Uterus (tissue), 2 donors: ENCODE measurements around the gene SERPINE1.

Experiments used
- CTCF ChIP-seq, 4 experiments: fragments of 200-600 bp in 2 of 4; fragments of 450-650 bp in 2 of 4; sonication (generic) in 2 of 4; IDR thresholded peaks; one replicate each; pipeline ENCODE4 v1.5.1; 2016 to 2019; ENCODE audit warnings: antibody characterized with exemption in 4 of 4, mild to moderate bottlenecking in 2 of 4, moderate library complexity in 1 of 4
- POLR2A ChIP-seq, 2 donors: fragments of 450-650 bp; IDR thresholded peaks; one replicate each; pipeline ENCODE4 v1.6.1; 2016; ENCODE audit warnings: antibody characterized with exemption in 2 of 2, mild to moderate bottlenecking in 1 of 2, moderate library complexity in 1 of 2

GRCh38 chr7:101111261-101111660, 15.6 kb upstream of the SERPINE1 start:
- TF ChIP-seq CTCF (IDR thresholded peaks at IDR 0.05) (no peak), POLR2A (IDR thresholded peaks at IDR 0.05) (no peak)
